B cell (primary cell): ENCODE data around the gene LRRC8A.

ENCODE experiments used
- EZH2 ChIP-seq: IDR thresholded peaks from 2 replicates; pipeline ENCODE4 v1.6.1; 2012; ENCODE audit warnings: borderline replicate concordance, low read depth, mild to moderate bottlenecking, moderate library complexity, low read length; ENCODE audit not compliant: insufficient read depth, poor library complexity, severe bottlenecking
- TF ChIP-seq, protein P1 (sequence below): fragments of 200-600 bp; IDR thresholded peaks from one replicate; pipeline ENCODE4 v1.8.0; 2022; ENCODE audit warnings: antibody characterized with exemption, mild to moderate bottlenecking

DNA sequence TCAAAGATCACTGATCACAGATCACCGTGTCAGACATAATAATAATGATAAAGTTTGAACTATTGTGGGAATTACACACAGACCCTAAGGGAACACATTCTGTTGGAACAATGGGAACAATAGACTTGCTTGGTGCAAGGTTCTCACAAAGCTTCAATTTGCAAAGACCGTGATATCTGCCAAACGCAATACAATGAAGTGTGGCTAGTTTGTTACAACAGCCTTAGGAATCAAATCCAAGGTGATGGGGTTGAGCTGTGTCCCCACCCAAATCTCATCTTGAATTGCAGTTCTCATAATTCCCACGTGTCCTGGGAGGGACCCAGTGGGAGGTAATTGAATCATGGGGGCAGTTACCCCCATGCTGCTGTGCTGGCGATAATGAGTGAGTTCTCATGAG, 21.0 kb upstream of the LRRC8A start:
- TF ChIP-seq, protein P1, sequence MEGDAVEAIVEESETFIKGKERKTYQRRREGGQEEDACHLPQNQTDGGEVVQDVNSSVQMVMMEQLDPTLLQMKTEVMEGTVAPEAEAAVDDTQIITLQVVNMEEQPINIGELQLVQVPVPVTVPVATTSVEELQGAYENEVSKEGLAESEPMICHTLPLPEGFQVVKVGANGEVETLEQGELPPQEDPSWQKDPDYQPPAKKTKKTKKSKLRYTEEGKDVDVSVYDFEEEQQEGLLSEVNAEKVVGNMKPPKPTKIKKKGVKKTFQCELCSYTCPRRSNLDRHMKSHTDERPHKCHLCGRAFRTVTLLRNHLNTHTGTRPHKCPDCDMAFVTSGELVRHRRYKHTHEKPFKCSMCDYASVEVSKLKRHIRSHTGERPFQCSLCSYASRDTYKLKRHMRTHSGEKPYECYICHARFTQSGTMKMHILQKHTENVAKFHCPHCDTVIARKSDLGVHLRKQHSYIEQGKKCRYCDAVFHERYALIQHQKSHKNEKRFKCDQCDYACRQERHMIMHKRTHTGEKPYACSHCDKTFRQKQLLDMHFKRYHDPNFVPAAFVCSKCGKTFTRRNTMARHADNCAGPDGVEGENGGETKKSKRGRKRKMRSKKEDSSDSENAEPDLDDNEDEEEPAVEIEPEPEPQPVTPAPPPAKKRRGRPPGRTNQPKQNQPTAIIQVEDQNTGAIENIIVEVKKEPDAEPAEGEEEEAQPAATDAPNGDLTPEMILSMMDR: no peak
- TF ChIP-seq EZH2: no peak
